ENCODE results near the gene SRSF9.

DNA sequence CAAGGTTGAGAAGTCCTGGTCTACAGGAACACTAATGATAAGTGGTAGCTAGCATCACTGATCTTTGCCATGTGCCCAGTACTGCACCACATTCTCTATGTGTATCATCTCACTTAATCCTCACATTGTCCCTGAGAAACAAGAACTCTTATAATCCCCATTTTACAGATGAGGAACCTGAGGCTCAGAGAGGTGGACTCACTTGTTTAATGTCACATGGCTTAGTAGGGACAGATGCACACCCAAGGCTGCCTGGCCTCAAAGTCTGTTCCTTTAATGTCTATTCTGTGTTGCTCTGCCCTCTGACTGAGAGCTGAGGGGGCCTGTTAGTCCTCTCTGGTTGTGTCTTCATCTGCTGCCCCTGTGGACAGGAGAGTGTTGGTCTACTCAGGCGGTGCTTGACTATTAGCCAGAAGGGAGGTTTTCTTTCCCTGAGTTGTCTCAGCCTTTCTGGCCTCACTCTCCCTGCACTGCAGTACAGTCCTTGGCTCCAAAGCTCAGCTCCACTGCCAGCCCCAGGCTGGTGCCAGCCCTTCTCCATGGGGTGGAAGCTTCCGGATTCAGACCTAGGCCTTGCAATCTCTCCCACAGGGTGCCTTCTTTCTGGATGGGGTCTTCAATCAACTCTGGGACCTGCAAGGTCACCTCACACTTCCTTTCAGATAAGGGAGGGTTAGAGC lies 21.4 kb upstream of the SRSF9 start:
- TF ChIP-seq, protein P1, sequence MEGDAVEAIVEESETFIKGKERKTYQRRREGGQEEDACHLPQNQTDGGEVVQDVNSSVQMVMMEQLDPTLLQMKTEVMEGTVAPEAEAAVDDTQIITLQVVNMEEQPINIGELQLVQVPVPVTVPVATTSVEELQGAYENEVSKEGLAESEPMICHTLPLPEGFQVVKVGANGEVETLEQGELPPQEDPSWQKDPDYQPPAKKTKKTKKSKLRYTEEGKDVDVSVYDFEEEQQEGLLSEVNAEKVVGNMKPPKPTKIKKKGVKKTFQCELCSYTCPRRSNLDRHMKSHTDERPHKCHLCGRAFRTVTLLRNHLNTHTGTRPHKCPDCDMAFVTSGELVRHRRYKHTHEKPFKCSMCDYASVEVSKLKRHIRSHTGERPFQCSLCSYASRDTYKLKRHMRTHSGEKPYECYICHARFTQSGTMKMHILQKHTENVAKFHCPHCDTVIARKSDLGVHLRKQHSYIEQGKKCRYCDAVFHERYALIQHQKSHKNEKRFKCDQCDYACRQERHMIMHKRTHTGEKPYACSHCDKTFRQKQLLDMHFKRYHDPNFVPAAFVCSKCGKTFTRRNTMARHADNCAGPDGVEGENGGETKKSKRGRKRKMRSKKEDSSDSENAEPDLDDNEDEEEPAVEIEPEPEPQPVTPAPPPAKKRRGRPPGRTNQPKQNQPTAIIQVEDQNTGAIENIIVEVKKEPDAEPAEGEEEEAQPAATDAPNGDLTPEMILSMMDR (IDR thresholded peaks at IDR 0.05; ENCODE audit: low read depth, low read length): no peak
- no peak for TF ChIP-seq EZH2phosphoT487 (IDR thresholded peaks at IDR 0.05; ENCODE audit: low read depth)
